DMS153 treated with DMSO at 0.1 percent for 48 hours (cell line): ENCODE measurements around the gene UBR1.
"Not testable (repeated sequence)": the region's sequence is repeated elsewhere in the genome, so short reads cannot be mapped to it uniquely, and the experiment has no call there.

Experiments used
- DNase-seq: peaks from one replicate; lab custom pipeline; 2025; ENCODE audit not compliant: unreplicated experiment; lab: John Stamatoyannopoulos, UW

UBR1 gene

DNA sequence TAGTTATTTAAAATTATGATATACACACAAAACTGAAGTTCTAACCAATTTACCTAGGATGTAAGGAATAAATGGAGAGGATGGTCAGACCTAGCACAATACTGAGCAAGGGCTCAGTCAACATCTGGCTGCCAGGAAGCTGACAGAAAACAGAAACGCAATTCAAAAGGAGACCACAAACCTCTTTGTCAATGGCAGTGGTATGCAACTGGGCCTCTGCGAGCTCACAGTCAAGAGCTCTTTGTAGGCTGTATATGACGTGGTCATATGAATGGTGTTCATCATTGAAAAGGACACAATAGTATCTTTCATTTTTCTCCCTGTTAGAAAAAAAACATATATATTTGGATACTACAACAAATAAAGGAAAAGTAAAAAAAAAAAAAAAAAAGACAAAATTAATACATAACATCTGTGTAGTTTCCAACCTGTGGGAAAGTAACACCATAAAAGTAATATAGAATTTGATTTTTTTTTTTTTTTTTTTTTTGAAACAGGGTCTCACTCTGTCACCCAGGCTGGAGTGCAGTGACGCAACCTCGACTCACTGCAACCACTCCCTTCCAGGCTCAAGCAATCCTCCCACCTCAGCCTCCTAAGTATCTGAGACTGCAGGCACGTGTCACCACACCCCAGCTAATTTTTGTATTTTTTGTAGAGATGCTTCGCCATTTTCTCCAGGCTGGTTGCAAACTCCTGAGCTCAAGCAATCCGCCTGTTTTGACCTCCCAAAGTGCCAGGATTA lies 37.9 kb downstream of the UBR1 start:
- DNase-seq, result no peak

DNA sequence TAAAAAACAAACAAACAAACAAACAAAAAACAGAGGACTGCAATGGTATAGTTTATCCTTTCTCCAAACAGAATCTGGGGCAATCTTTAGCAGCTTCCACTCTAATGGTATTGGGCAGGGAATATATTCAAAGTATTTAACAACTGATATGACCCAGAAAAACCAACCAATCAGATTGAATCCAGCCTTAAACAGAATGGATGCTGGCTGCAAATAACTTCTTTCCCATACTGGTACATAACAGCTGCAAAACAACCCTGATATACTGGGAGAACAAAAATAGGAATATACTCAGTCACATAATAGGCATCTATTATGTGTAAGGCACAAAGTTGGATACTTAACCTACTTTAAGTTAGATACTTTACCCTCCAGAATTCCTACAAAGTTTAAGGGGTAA lies 49.1 kb downstream of the UBR1 start:
- no peak for DNase-seq

DNA sequence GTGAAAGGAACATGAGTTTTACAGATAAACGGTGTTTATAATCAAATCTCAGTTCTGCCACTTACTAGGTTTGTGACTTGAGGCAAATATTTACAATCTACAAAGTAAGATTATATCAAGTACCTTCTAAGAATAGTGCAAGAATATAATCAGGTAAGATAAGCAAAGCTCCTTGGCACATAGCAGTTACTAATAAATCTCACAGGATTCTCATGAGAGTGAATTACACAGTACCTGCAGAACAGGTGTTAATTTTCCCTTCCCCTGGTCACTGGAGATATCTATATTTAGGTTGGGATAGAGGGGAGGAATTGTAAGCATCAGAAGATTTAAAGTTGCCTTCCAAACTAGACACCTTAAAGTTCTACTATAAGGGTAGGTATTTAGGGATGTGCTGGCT lies 53.0 kb downstream of the UBR1 start:
- DNase-seq, result no peak

DNA sequence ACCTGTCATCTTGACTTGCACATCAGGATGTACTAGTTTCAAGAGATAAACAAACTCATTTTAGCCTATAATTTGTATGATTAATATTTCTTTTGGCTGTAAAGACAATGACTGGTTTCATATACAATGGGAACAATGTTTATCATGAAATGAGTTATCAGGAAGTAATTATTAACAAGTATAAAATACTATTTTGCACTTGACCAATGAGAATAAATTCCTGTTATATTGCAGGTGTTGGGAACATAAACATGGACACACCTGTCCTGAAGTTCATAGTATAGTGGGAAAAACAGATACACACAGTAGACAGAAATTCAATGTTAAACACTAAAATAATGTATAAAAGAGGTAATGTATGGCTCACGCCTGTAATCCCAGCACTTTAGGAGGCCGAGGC lies 56.9 kb downstream of the UBR1 start:
- DNase-seq, result no peak

DNA sequence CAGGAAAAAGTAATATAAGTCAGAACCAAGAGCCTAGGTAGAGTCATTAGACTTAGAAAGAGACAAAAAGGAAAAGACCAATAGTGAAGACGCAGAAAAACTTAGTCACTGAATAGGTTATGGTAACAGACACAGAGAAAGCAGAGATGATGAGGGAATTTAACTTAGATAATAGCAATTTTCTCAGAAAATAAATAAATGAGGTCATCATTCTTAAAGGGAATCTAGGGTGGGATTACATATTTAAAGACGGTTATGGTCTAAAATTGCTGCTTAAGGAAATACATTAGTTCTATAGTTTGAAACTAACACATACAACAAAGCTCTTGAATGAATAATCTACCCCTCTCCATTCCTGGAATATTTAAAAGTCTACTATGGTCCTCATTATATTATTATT lies 59.4 kb downstream of the UBR1 start:
- DNase-seq, result no peak

DNA sequence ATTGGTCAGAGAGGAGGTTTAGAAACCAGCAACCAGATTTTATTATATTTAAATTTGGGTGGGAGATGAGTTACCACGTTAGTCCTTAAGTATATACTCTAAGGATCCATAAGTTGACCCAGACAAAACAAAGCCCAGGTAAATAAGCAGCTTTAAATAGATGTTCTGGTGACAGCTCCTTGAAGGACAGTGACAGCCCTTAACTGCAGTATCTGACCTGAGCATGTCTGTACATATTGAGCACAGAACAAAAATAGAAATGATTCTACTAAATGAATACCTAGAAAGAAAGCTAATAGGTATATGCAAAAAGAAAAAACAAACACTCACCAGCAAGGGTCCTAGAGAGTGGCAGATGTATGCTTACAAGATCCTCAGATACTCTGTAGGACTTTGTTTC lies 63.0 kb downstream of the UBR1 start:
- DNase-seq, result no peak

DNA sequence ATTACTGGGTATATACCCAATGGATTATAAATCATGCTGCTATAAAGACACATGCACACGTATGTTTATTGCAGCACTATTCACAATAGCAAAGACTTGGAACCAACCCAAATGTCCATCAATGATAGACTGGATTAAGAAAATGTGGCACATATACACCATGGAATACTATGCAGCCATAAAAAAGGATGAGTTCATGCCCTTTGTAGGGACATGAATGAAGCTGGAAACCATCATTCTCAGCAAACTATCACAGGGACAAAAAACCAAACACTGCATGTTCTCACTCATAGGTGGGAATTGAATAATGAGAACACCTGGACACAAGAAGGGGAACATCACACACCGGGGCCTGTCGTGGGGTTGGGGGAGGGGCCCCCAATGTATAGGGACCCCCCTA lies 64.8 kb downstream of the UBR1 start:
- DNase-seq, result not testable (repeated sequence)

DNA sequence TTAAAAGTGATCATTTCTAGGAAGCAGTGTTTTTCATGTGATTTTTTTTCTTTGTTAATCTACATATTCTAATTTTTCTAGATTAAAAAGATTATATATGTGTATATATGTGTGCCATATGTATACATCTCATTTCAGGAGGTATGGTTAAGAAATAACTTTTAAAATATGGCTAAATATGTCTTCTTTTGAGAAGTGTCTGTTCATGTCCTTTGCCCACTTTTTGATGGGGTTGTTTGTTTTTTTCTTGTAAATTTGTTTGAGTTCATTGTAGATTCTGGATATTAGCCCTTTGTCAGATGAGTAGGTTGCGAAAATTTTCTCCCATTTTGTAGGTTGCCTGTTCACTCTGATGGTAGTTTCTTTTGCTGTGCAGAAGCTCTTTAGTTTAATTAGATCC lies 70.6 kb downstream of the UBR1 start:
- not testable (repeated sequence) for DNase-seq

DNA sequence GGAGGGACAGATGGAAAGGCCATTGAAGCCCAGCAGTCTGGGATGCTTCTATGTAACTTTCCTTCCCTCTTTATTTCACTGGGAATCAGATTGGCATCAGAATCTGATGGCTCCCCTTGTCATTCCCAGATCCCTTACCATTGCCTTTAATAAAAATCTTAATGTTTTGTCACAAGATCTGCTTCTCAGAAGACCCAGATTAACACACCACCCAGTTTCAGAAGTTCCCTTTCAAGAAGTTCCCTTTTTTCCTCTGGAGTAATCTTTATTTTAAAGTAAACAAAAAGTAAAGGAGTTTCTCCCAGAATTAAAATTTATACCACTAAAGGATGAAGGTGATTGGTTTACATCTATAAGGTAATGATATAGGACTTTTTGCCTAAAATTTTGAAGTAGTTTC lies 76.4 kb downstream of the UBR1 start:
- DNase-seq, result no peak

DNA sequence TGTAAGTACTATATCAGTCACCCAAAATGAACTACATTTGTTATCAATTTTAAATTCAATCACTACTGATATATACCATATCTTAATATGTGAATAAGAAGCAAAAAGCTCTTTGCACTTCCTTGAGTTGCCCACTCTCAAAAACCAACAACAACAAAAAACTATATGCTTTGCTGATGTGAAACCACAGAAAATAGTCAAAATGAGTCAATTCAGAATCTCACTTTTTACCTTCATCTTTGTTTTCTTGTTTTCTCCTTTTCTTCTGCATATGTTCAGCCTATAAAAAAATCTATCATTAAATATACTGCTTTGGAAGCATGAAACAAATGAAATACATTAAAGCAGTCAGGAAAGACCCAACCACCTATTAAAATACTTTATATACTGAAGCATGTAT lies 80.7 kb downstream of the UBR1 start:
- no peak for DNase-seq

DNA sequence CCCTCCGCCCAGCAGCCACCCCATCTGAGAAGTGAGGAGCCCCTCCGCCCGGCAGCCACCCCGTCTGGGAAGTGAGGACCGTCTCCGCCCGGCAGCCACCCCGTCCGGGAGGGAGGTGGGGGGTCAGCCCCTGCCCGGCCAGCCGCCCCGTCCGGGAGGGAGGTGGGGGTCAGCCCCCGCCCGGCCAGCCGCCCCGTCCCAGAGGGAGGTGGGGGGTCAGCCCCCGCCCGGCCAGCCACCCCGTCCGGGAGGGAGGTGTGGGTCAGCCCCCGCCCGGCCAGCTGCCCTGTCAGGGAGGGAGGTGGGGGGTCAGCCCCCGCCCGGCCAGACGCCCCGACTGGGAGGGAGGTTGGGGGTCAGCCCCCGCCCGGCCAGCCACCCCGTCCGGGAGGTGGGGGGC lies 91.2 kb downstream of the UBR1 start:
- not testable (repeated sequence) for DNase-seq

DNA sequence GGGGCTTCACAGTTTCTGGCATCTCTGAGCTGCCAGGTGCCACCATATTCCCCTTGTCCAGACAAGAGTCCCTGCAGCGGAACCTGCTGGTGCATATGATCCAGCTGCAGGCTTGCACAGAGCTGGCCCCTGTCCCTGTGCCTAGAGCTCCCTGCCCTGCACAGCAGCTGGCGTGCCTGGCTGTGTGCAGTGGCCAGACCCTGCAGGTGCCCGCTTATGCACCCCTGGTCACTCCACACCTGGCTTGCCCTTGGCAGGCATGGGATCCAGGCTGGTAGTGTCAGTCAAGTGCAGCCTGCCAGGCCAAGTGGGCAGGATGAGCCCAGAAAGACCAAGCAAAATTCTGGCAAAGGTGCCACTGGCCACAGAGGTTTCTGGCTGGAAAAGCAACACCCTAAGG lies 96.6 kb downstream of the UBR1 start:
- DNase-seq, result no peak

DNA sequence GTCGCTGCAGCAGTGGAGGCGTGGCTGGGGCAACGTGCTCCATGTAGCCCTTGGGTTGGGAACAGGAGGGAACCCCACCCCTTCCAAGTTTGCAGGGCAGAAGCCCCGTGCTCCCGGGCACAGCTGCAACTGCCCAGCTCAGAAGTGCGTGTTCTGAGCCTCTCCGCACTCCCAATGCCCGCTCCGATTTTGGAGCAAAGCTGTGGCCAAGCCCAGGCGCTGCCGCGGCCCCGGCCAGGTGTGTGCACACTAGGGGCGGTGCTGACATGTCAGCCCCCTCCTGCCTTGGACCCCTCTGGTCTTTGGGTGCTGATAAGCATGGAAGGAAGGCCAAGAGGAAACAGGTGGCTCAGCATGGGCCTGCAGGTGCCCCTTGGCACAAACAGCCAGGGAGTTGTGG lies 97.7 kb downstream of the UBR1 start:
- no peak for DNase-seq

DNA sequence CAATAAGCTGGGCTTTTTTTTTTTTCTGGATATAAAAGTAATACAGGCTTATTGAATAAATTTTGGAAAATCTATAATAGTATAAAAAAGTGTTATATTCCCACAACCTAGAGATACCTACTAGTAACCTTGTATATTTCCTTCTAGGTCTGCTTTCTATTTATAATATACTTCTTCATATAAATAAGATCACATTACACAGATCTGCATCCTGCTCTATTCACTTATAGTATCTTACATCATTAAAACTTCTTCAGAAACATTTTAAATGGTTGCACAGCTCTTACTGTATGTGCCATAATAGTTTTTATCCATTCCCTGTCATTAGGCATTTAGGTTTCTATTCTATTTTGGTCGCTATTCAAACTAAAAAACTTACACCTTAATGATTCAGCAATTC lies 98.3 kb downstream of the UBR1 start:
- DNase-seq, result no peak

DNA sequence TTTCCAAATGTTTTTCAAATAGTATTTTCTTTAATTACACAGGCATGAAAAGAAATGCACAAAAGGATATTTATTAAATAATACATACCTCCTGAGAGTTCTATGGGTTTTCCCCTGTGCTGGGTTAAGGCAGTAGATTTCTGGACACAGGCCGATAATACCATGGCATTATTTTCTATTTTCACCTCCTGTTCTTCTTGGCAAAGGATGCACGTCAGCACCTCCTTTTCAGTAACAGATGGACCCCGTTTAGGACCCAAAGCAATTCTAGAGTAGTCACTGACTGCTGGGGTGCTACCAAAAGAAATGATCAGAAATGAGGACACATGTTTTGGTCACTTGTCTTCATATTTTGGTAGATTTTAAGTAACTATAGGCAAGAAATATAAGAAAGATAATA lies 98.8 kb downstream of the UBR1 start:
- no peak for DNase-seq

DNA sequence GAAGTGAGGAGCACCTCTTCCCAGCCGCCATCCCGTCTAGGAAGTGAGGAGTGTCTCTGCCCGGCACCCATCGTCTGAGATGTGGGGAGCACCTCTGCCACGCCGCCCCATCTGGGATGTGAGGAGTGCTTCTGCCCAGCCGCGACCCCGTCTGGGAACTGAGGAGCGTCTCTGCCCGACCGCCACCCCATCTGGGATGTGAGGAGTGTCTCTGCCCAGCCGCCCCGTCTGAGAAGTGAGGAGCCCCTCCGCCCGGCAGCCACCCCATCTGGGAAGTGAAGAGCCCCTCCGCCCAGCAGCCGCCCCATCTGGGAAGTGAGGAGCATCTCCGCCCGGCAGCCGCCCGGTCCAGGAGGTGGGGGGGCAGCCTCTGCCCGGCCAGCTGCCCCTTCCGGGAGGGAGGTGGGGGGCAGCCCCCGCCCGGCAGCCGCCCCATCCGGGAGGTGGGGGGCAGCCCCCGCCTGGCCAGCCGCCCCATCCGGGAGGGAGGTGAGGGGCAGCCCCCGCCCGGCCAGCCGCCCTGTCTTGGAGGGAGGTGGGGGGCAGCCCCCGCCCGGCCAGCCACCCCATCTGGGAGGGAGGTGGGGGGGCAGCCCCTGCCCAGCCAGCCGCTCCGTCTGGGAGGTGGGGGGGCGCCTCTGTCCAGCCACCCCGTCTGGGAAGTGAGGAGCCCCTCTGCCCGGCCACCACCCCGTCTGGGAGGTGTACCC lies 100.8 kb downstream of the UBR1 start:
- DNase-seq, result not testable (repeated sequence)

DNA sequence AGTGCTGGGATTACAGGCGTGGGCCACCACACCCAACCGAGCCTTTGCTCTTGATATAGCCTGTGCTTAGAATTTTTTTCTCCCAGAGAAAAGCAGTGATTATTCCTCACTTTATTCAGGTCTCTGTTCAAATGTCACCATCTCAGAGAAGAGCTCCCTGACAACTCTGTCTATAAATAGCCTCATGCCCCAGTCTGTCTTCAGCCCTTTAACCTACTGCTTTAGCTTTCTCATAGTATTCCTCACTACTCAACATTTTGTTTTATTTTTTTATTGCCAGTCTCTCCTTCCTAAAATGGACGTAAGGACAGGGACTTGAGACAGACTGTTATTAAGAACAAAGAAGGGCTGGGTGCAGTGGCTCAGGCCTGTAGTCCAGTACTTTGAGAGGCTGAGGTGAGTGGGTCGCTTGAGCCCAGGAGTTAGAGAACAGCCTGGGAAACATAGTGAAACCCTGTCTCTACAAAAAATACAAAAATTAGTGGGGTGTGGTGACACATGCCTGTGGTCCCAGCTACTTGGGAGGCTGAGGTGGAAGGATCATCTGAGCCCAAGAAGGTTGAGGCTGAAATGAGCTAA lies 106.5 kb downstream of the UBR1 start:
- no peak for DNase-seq

DNA sequence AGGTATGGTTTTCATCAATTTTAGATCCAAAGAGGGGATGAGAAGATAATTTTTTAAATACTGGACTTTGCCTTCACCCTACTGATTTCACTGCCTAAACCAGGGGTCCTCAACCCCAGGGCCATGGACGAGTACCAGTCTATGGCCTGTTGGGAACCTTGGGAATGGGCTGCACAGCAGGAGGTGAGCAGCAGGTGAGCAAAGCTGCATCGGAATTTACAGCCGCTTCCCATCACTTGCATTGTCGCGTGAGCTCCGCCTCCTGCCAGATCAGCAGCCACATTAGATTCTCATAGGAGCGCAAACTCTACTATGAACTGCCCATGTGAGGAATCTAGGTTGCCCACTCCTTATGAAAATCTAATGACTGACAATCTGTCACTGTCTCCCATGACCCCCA lies 109.0 kb downstream of the UBR1 start:
- no peak for DNase-seq

DNA sequence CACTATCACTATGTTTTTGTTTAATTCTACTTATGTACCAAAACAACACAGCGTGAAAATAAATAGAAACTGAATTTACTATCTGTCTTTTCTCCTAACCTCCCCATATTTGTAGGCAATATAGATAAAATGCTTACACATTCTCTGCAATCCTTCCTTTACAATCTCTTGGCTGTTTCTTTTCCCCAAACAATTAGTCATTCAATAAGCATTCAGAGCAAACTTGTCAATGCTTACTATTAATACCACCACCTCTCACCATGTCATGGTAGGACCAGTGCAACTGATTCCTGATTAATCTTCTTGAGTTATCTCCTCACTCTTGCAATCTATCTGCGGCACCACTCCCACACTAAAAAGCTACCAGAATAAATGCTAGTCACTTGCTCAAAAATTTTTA lies 111.3 kb downstream of the UBR1 start:
- no peak for DNase-seq

DNA sequence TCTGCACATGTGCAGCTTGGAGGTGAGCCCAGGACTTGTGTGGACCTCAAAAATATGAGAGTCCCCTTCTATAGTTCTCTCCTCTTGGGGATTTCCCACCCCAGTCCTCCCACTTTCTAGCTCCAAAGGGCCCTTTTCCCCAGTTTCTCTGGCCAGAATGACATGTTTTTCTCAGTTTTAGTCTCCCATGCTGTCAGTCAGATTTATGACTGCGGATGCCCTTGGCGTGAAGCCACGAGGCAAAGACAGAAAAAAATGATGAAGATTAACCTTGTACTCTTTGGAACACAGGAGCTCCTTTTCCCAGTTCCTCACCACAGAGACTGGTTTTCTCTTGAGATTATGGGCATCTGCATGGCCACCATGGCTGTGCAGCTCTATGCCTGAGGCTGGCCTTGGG lies 113.2 kb downstream of the UBR1 start:
- DNase-seq, result no peak

DNA sequence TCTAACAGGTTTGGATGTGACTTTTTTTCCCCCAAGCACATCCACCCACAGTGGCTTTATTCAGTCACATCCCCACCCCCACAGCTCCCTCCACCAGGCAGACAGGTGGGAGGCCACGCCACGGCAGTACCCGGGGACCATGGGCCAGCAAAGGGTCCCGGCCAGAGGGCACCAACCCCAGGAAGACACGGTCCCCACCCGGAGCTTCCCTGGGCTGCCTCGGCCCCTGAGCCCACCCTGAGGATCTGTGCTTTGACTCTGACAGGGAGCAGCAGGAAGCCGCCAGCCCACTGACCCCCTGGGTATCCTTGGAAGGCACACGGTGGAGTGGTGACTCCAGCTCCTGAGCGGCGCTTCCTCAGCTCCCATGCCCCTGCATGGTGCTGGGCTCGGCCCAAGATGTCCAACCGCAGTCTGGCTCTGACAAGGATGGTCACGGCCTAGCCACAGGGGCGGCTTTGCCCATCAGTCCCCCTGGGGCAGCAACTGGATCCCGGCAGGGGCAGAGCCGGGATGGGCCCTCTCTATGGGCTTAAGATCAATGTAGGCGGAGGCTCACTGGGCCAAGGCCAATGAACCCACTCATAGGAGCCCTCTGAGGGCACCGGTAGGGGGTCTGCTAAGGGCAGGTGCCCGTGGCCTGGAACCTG lies 119.0 kb downstream of the UBR1 start:
- DNase-seq, result no peak

DNA sequence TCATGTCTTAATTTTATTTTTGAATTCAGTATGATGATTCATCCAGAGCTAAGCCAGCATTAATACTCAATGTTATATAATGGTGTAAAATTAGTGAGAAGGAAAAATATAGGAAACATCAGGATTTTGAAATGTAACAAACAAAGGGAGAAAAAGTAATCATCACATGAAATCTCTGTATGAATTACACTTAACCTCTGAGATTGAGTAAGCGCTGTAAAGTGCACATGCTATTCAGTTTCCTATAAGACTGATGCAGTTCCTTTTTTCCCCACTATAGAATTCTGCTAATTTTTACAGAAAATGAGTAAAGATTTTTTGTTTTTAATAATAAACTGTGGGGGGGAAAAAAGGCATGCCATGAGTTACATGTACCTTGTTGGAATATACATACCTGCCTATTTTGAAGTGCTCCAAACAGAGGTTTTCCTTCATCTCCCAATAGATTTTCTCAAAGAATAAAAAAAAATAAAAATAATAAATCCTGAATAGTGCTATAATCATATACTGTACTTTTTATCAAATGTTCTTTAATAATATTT lies 121.3 kb downstream of the UBR1 start:
- DNase-seq, result no peak
